ENCODE measurements around the gene TMEM201.
A peak's percentile ranks its signal among the peaks of the same experiment; 100 is the strongest.

TMEM201 gene

GRCh38 chr1:9580942-9581341 lies 7.8 kb upstream of the TMEM201 start:
- no peak for DNase-seq

GRCh38 chr1:9586147-9586766 lies 2.5 kb upstream of the TMEM201 start:
- DNase-seq, result no peak

GRCh38 chr1:9589144-9589718 lies 520 bp downstream of the TMEM201 start:
- DNase-seq, result no peak

- DNase-seq, result no peak
Observed at GRCh38 chr1:9589719-9590157, 1.0 kb downstream of the TMEM201 start.

- DNase-seq, result no peak
Observed at GRCh38 chr1:9590201-9590600, 1.5 kb downstream of the TMEM201 start.

- DNase-seq, result no peak
Observed at GRCh38 chr1:9590945-9591668, 2.4 kb downstream of the TMEM201 start.

GRCh38 chr1:9591669-9592509 lies 3.2 kb downstream of the TMEM201 start:
- peak; percentile 12 for DNase-seq

- DNase-seq, result no peak
Observed at GRCh38 chr1:9592510-9593075, 3.9 kb downstream of the TMEM201 start.

GRCh38 chr1:9593147-9593491 lies 4.4 kb downstream of the TMEM201 start:
- DNase-seq, result no peak

GRCh38 chr1:9593492-9594465 lies 5.1 kb downstream of the TMEM201 start:
- DNase-seq, result peak; percentile 55

- DNase-seq, result no peak
Observed at GRCh38 chr1:9594471-9595155, 5.9 kb downstream of the TMEM201 start.

GRCh38 chr1:9595156-9595967 lies 6.7 kb downstream of the TMEM201 start:
- DNase-seq, result no peak

- DNase-seq, result no peak
Observed at GRCh38 chr1:9595968-9596340, 7.2 kb downstream of the TMEM201 start.

- no peak for DNase-seq
Observed at GRCh38 chr1:9596415-9597123, 7.9 kb downstream of the TMEM201 start.

- DNase-seq, result no peak
Observed at GRCh38 chr1:9597361-9598315, 8.9 kb downstream of the TMEM201 start.

- no peak for DNase-seq
Observed at GRCh38 chr1:9598316-9598700, 9.6 kb downstream of the TMEM201 start.

- no peak for DNase-seq
Observed at GRCh38 chr1:9599741-9600140, 11.0 kb downstream of the TMEM201 start.
